Suprapubic skin (tissue), 4 donors: ENCODE measurements around the gene PNMA1. TPM values are rescaled to one million over a fixed set of nuclear protein-coding genes. Genes with fewer than 3 reads are reported as not detected.
A peak's percentile ranks its signal among the peaks of the same experiment; 100 is the strongest.

ENCODE experiments used
- DNase-seq, 2 donors: peaks; one replicate each; pipeline ENCODE4 v3.0.0-alpha.2; 2019; ENCODE audit warnings: low spot score in 2 of 2
- H3K27ac ChIP-seq: fragments of 200-600 bp; sonication (generic); one replicate; pipeline ENCODE4 v1.5.1; 2019
- H3K27me3 ChIP-seq: fragments of 200-600 bp; sonication (generic); one replicate; pipeline ENCODE4 v1.5.1; 2019
- H3K36me3 ChIP-seq: fragments of 200-600 bp; sonication (generic); one replicate; pipeline ENCODE4 v1.5.1; 2019
- H3K4me1 ChIP-seq: fragments of 200-600 bp; sonication (generic); one replicate; pipeline ENCODE4 v1.5.1; 2019
- H3K4me3 ChIP-seq: fragments of 200-600 bp; sonication (generic); one replicate; pipeline ENCODE4 v1.5.1; 2019; ENCODE audit warnings: mild to moderate bottlenecking
- H3K9me3 ChIP-seq: fragments of 200-600 bp; sonication (generic); one replicate; pipeline ENCODE4 v1.5.1; 2019
- CTCF ChIP-seq, 2 donors: fragments of 200-600 bp in 1 of 2; fragments of 450-650 bp in 1 of 2; sonication (generic) in 1 of 2; IDR thresholded peaks; one replicate each; pipeline ENCODE4 v1.5.1; 2016 to 2019; ENCODE audit warnings: antibody characterized with exemption in 2 of 2, mild to moderate bottlenecking in 1 of 2, moderate library complexity in 1 of 2
- EP300 ChIP-seq: sonication (generic); formaldehyde crosslinking; IDR thresholded peaks from one replicate; pipeline ENCODE4 v1.6.1; 2017; ENCODE audit warnings: antibody characterized with exemption
- POLR2A ChIP-seq, 2 donors: fragments of 450-650 bp; IDR thresholded peaks; one replicate each; pipeline ENCODE4 v1.6.1; 2017; ENCODE audit warnings: antibody characterized with exemption in 2 of 2, mild to moderate bottlenecking in 2 of 2, moderate library complexity in 2 of 2
- POLR2AphosphoS5 ChIP-seq, 3 donors: sonication (generic); formaldehyde crosslinking; IDR thresholded peaks; one replicate each; pipeline ENCODE4 v1.6.1; 2017; ENCODE audit warnings: antibody characterized with exemption in 3 of 3
- WGBS: methylation state at CpG from one replicate; pipeline ENCODE4 v1.1.5; 2018; 5-methylcytosine and 5-hydroxymethylcytosine counted together
- total RNA-seq, 4 donors: library from RNA; depleted of rRNA; stranded (reverse); fragments of >200 nt; gene quantifications; one replicate each; pipeline ENCODE4 v1.1.0, GENCODE V29; 2016

The PNMA1 gene
- total RNA-seq, 4 donors from 2014 or later = 5.2 to 9.8 (median 6.4) TPM

- Histone ChIP-seq H3K27ac (peak overlapping the region; percentile 87), H3K27me3 (no peaks in the 10 kb centered on the region), H3K9me3 (no peaks in the 10 kb centered on the region), H3K4me3 (peak overlapping the region; percentile 68), H3K4me1 (peaks cover 39% of the 10 kb centered on the region), H3K36me3 (peaks cover 38% of the 10 kb centered on the region)
- DNase-seq = no peak
- TF ChIP-seq CTCF (IDR thresholded peaks at IDR 0.05) = no peak
- no peak for TF ChIP-seq POLR2A (IDR thresholded peaks at IDR 0.05)
- TF ChIP-seq EP300 = no peak
- no peak for TF ChIP-seq POLR2AphosphoS5 (IDR thresholded peaks at IDR 0.05)
- WGBS = 47% methylated on average over 7 of the region's 7 CpGs
Observed at GRCh38 chr14:73714656-73715081, 485 bp upstream of the PNMA1 start.

GRCh38 chr14:73713206-73713802 lies 880 bp downstream of the PNMA1 start:
- 18% methylated on average over 20 of the region's 21 CpGs for WGBS
- peak overlapping the region; percentile 68 for H3K4me3 ChIP-seq
- no peaks in the 10 kb centered on the region for H3K27me3 ChIP-seq
- H3K36me3 ChIP-seq = peaks cover 24% of the 10 kb centered on the region
- no peaks in the 10 kb centered on the region for H3K9me3 ChIP-seq
- peaks cover 39% of the 10 kb centered on the region for H3K4me1 ChIP-seq
- DNase-seq = no peak
- peak overlapping the region; percentile 87 for H3K27ac ChIP-seq
- TF ChIP-seq POLR2A (IDR thresholded peaks at IDR 0.05) = no peak
- TF ChIP-seq CTCF (IDR thresholded peaks at IDR 0.05) = no peak
- TF ChIP-seq EP300 = no peak
- no peak for TF ChIP-seq POLR2AphosphoS5 (IDR thresholded peaks at IDR 0.05)

GRCh38 chr14:73712540-73713180 lies 1.5 kb downstream of the PNMA1 start:
- Histone ChIP-seq H3K4me1 (peaks cover 34% of the 10 kb centered on the region), H3K36me3 (peaks cover 18% of the 10 kb centered on the region), H3K27ac (no peak overlapping the region), H3K27me3 (no peaks in the 10 kb centered on the region), H3K9me3 (no peaks in the 10 kb centered on the region), H3K4me3 (peak overlapping the region; percentile 68)
- no peak for TF ChIP-seq POLR2AphosphoS5 (IDR thresholded peaks at IDR 0.05)
- TF ChIP-seq EP300 = no peak
- no peak for TF ChIP-seq POLR2A (IDR thresholded peaks at IDR 0.05)
- TF ChIP-seq CTCF (IDR thresholded peaks at IDR 0.05) = no peak
- 32% methylated on average over 17 of the region's 20 CpGs for WGBS
- DNase-seq = no peak

GRCh38 chr14:73712071-73712506 lies 2.1 kb downstream of the PNMA1 start:
- TF ChIP-seq POLR2A (IDR thresholded peaks at IDR 0.05) (no peak), EP300 (no peak), POLR2AphosphoS5 (IDR thresholded peaks at IDR 0.05) (no peak), CTCF (IDR thresholded peaks at IDR 0.05) (no peak)
- H3K4me3 ChIP-seq = peak overlapping the region; percentile 68
- DNase-seq = no peak

DNA sequence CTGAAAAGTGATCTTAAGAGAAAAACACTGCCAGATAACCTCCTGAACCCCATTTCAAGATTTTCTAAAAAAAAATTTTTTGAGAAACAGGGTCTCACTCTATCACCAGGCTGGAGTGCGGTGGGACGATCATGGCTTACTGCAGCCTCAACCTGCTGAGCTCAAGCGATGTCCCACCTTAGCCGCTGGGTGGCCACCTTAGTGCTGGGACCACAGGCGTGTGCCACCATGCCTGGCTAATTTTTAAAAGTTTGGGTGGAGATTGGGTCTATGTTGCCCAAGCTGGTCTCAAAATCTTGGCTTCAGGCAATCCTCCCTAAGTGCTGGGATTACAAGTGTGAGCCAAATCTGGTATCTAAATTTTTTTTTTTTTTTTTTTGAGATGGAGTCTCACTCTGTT lies 3.4 kb downstream of the PNMA1 start:
- Histone ChIP-seq H3K4me3 (no peak overlapping the region), H3K9me3 (no peaks in the 10 kb centered on the region), H3K27ac (no peak overlapping the region), H3K4me1 (peaks cover 34% of the 10 kb centered on the region), H3K27me3 (no peaks in the 10 kb centered on the region), H3K36me3 (peaks cover 4% of the 10 kb centered on the region)
- TF ChIP-seq CTCF (IDR thresholded peaks at IDR 0.05) = no peak
- no peak for TF ChIP-seq POLR2AphosphoS5 (IDR thresholded peaks at IDR 0.05)
- no peak for TF ChIP-seq POLR2A (IDR thresholded peaks at IDR 0.05)
- TF ChIP-seq EP300 = no peak
- DNase-seq = no peak
- 98% methylated on average over 5 of the region's 5 CpGs for WGBS

More at GRCh38 chr14:73712071-73712506, 2.1 kb downstream of the PNMA1 start:
- Histone ChIP-seq H3K9me3 (no peaks in the 10 kb centered on the region), H3K27me3 (no peaks in the 10 kb centered on the region), H3K4me1 (peaks cover 34% of the 10 kb centered on the region), H3K27ac (no peak overlapping the region), H3K36me3 (peaks cover 12% of the 10 kb centered on the region)
- 37% methylated on average over 11 of the region's 11 CpGs for WGBS
